Stomach (tissue), 4 donors: ENCODE data around the gene MYH11.

Experiments used
- CTCF ChIP-seq, 7 experiments: fragments of 450-650 bp in 4 of 7; fragments of 200-600 bp in 3 of 7; sonication (generic) in 3 of 7; IDR thresholded peaks; one replicate each; pipeline ENCODE4 v1.5.1; 2016 to 2019; ENCODE audit warnings: antibody characterized with exemption in 7 of 7, control low read depth in 2 of 7, mild to moderate bottlenecking in 1 of 7
- POLR2A ChIP-seq, 4 donors: fragments of 450-650 bp; IDR thresholded peaks; one replicate each; pipeline ENCODE4 v1.6.1; 2016; ENCODE audit warnings: antibody characterized with exemption in 4 of 4, control low read depth in 2 of 4, mild to moderate bottlenecking in 1 of 4, moderate library complexity in 1 of 4
- POLR2AphosphoS5 ChIP-seq, 3 donors: sonication (generic); formaldehyde crosslinking; IDR thresholded peaks; one replicate each; pipeline ENCODE4 v1.6.1; 2016; ENCODE audit warnings: antibody characterized with exemption in 3 of 3

GRCh38 chr16:15874745-15875314 lies 18.0 kb upstream of the MYH11 start:
- peak in 4 of 7 experiments; percentile 58 to 73 (median 64) for TF ChIP-seq CTCF (IDR thresholded peaks at IDR 0.05)
- no peak for TF ChIP-seq POLR2AphosphoS5 (IDR thresholded peaks at IDR 0.05)
- no peak for TF ChIP-seq POLR2A (IDR thresholded peaks at IDR 0.05)
